Psoas muscle (tissue), 8 donors: ENCODE measurements around the gene MLIP. TPM values are rescaled to one million over a fixed set of nuclear protein-coding genes. Genes with fewer than 3 reads are reported as not detected.

Experiments used
- ATAC-seq, 4 donors: fragments of 200-7000 bp; cut with Tn5 transposase; one replicate each; pipeline ENCODE4 v1.9.1; 2020; ENCODE audit warnings: moderate library complexity in 3 of 4, mild to moderate bottlenecking in 2 of 4
- DNase-seq, 2 donors: peaks; one replicate each; pipeline ENCODE4 v3.0.0-alpha.2; 2020
- H3K27ac ChIP-seq: fragments of 200-600 bp; one replicate; pipeline ENCODE4 v1.8.0; 2022
- H3K27me3 ChIP-seq, 3 donors: fragments of 200-600 bp in 1 of 3; one replicate each; pipeline versions ENCODE4 v1.6.1 to v1.8.0; 2013 to 2022; ENCODE audit warnings: low read length in 2 of 3, mild to moderate bottlenecking in 2 of 3, moderate library complexity in 1 of 3; ENCODE audit not compliant: insufficient read depth in 3 of 3
- H3K36me3 ChIP-seq, 2 donors: fragments of 200-600 bp in 1 of 2; one replicate each; pipeline versions ENCODE4 v1.6.1 to v1.8.0; 2013 to 2022; ENCODE audit warnings: low read depth in 1 of 2, mild to moderate bottlenecking in 1 of 2, moderate library complexity in 1 of 2; ENCODE audit not compliant: insufficient read depth in 1 of 2
- H3K4me1 ChIP-seq: fragments of 200-600 bp; one replicate; pipeline ENCODE4 v1.8.0; 2022
- H3K4me3 ChIP-seq: fragments of 200-600 bp; one replicate; pipeline ENCODE4 v1.8.0; 2022; ENCODE audit warnings: mild to moderate bottlenecking
- H3K9me3 ChIP-seq: fragments of 200-600 bp; one replicate; pipeline ENCODE4 v1.8.0; 2022
- CTCF ChIP-seq: fragments of 200-600 bp; IDR thresholded peaks from one replicate; pipeline ENCODE4 v1.8.0; 2022; ENCODE audit warnings: antibody characterized with exemption
- WGBS, 3 donors: extraction: QIAGEN DNeasy Blood & Tissue Kit; methylation state at CpG; one replicate each; pipeline versions ENCODE4 v1.1.6 to v1.1.7; 2013; 5-methylcytosine and 5-hydroxymethylcytosine counted together
- intact Hi-C, 2 donors: fragments of 100-400 bp; cut with DNase I; formaldehyde crosslinking; loops; one replicate each; pipeline versions ENCODE4 v1.11.0 to v1.14.2; 2022
- polyA plus RNA-seq, 3 donors: library from polyadenylated mRNA; stranded (reverse); fragments of 200-250 nt; gene quantifications; one replicate each; pipeline ENCODE4 v1.2.3, GENCODE V29; 2013
- total RNA-seq, 4 donors: library from RNA; stranded (reverse); fragmentation: NEBNext Ultra II Directional in 2 of 4; extraction: Animal tissue kit (Norgen Biotek cat#: 25700) in 2 of 4; gene quantifications; one replicate each; pipeline versions ENCODE4 v1.2.1 to v1.2.4, GENCODE V29; 2021 to 2023
- donor health status: healthy with polysubstance abuse.
- donor health status: DM: no; HTN: no; CAD: no; lungs with moderate emphysema.
- donor health status: Bipolar disorder and iron deficiency.
- donor health status: healthy.
- donor health status: DM: yes; HTN: yes; CAD: no.
- donor health status: DM: no; HTN: no; CAD: no.
- donor health status: DM: no; HTN: no; CAD: no.
- donor health status: DM: yes; HTN: yes; CAD: no.

Gene MLIP
- total and polyA plus RNA-seq, 7 donors: 51.5 to 365 (median 163) TPM

DNA sequence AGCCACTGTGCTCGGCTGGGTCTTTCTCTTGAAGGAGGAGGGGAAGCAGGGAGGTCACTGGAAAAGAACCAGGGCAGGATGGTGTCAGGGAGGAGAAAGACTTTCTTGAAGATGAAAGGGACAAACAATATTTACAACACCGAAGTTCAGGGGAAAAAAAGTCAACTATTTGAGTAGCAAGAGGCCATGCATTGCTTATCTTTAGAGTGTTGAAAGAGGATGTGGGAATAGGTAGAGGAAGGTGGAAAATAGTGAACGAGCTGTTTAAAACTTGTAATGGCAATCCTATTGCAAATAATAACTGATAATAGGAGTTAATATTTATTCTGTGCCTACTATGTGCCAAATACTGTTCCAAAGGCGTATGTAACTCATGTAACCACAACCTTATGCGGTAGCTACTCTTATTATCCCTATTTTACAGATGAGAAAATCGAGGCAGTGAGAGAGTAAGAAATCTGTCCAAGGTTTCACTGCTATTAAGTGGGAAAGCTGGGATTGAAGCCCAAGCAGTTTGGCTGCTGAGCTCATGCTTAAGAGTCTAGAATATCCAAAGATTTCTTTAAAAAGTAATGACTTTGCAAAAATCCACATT lies 12.7 kb upstream of the MLIP start:
- DNase-seq (no peak), ATAC-seq (no peak)
- intact Hi-C loops: no loop called here
- WGBS, 3 donors: 77 to 92% (median 86%) methylated on average over 6 of the region's 6 CpGs
- Histone ChIP-seq H3K27ac (no peak overlapping the region), H3K4me3 (no peak overlapping the region), H3K36me3 (no peaks in the 10 kb centered on the region), H3K9me3 (no peaks in the 10 kb centered on the region), H3K4me1 (peaks cover 76% of the 10 kb centered on the region), H3K27me3 (no peaks in the 10 kb centered on the region)
- TF ChIP-seq CTCF: no peak

GRCh38 chr6:54099225-54099624 lies 12.0 kb upstream of the MLIP start:
- DNase-seq (no peak), ATAC-seq (no peak)
- no peak overlapping the region for H3K4me3 ChIP-seq
- no peaks in the 10 kb centered on the region for H3K9me3 ChIP-seq
- H3K36me3 ChIP-seq: no peaks in the 10 kb centered on the region
- WGBS, 3 donors: 77 to 88% (median 84%) methylated on average over 3 of the region's 3 CpGs
- no peaks in the 10 kb centered on the region for H3K27me3 ChIP-seq
- TF ChIP-seq CTCF: no peak
- H3K4me1 ChIP-seq: peaks cover 72% of the 10 kb centered on the region
- H3K27ac ChIP-seq: no peak overlapping the region
- intact Hi-C loops: no loop called here

GRCh38 chr6:54100411-54101006 lies 10.7 kb upstream of the MLIP start:
- ATAC-seq: no peak

DNA sequence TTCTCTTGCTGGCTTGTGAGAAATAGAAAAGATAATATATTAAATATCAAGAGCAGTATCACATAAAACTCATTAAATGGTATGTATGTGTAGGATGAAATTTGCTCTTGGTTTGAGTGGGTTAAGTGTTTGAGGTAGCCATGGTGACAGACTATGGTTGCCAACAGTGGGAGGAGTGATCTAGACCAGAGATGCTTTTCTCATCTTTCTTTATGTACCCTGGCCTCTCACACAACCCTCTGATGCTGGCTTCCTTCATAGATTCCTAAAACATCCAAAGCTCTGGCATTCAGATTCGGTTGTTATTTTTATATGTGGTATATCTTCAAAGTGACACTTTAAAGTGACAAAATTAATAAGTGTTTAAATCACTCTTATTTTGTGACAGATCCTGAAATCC lies 9.0 kb upstream of the MLIP start:
- peaks cover 86% of the 10 kb centered on the region for H3K4me1 ChIP-seq

More at GRCh38 chr6:54100411-54101006, 10.7 kb upstream of the MLIP start:
- no peak for TF ChIP-seq CTCF
- no peaks in the 10 kb centered on the region for H3K27me3 ChIP-seq
- no peak for DNase-seq
- H3K4me1 ChIP-seq: peaks cover 73% of the 10 kb centered on the region
- H3K36me3 ChIP-seq: no peaks in the 10 kb centered on the region
- H3K9me3 ChIP-seq: no peaks in the 10 kb centered on the region
- WGBS, 3 donors: 58 to 93% (median 69%) methylated on average over 1 of the region's 1 CpG
- no peak overlapping the region for H3K27ac ChIP-seq
- H3K4me3 ChIP-seq: no peak overlapping the region
- intact Hi-C loops: no loop called here

More for the DNA sequence above, 9.0 kb upstream of the MLIP start:
- H3K27ac ChIP-seq: no peak overlapping the region
- peak overlapping the region; percentile 24 for H3K4me3 ChIP-seq
- DNase-seq: no peak
- 13 to 27% (median 21%) methylated on average over 1 of the region's 1 CpG for WGBS, 3 donors
- H3K36me3 ChIP-seq: no peaks in the 10 kb centered on the region
- peak in 2 of 4 donors; percentile 34 to 35 for ATAC-seq
- TF ChIP-seq CTCF: no peak
- H3K27me3 ChIP-seq: no peaks in the 10 kb centered on the region
- intact Hi-C loops: no loop called here
- H3K9me3 ChIP-seq: no peaks in the 10 kb centered on the region
